ACC112 (cell line): ENCODE data around the gene NT5DC4.

Experiments
- H2AFZ ChIP-seq: fragments of 200-600 bp; sonication (generic); one replicate; pipeline ENCODE4 v1.6.0; 2017; ENCODE audit warnings: antibody characterized with exemption, low read length; ENCODE audit not compliant: unreplicated experiment
- H3K27ac ChIP-seq: fragments of 200-600 bp; sonication (generic); 2 replicates; pipeline ENCODE4 v1.5.1; 2014; ENCODE audit warnings: low read depth, mild to moderate bottlenecking, antibody characterized with exemption, low read length, moderate library complexity
- H3K27me3 ChIP-seq: fragments of 200-600 bp; sonication (generic); 2 replicates; pipeline ENCODE4 v1.6.1; 2014; ENCODE audit warnings: mild to moderate bottlenecking, antibody characterized with exemption, low read length, moderate library complexity, mixed read lengths; ENCODE audit not compliant: insufficient read depth
- H3K36me3 ChIP-seq: fragments of 200-600 bp; sonication (generic); 2 replicates; pipeline ENCODE4 v1.6.1; 2016; ENCODE audit warnings: mild to moderate bottlenecking, antibody characterized with exemption, low read length, moderate library complexity, mixed read lengths; ENCODE audit not compliant: insufficient read depth
- H3K4me1 ChIP-seq: fragments of 200-600 bp; sonication (generic); one replicate; pipeline ENCODE4 v1.6.1; 2016; ENCODE audit warnings: low read length, mixed read lengths; ENCODE audit not compliant: insufficient read depth, unreplicated experiment, control insufficient read depth
- H3K4me3 ChIP-seq: fragments of 200-600 bp; sonication (generic); 2 replicates; pipeline ENCODE4 v1.5.1; 2014; ENCODE audit warnings: mild to moderate bottlenecking, low read depth, low read length
- H3K79me2 ChIP-seq: fragments of 200-600 bp; sonication (generic); one replicate; pipeline ENCODE4 v1.6.0; 2016; ENCODE audit warnings: low read length; ENCODE audit not compliant: control insufficient read depth, unreplicated experiment, insufficient read depth

Gene NT5DC4

GRCh38 chr2:112686348-112687217 lies 34.2 kb upstream of the NT5DC4 start:
- Histone ChIP-seq H2AFZ (no peak overlapping the region), H3K36me3 (no peaks in the 10 kb centered on the region), H3K27me3 (no peaks in the 10 kb centered on the region), H3K4me1 (peaks cover 23% of the 10 kb centered on the region), H3K79me2 (no peaks in the 10 kb centered on the region), H3K4me3 (no peak overlapping the region), H3K27ac (no peak overlapping the region)

- Histone ChIP-seq H3K36me3 (no peaks in the 10 kb centered on the region), H3K4me3 (no peak overlapping the region), H3K27ac (no peak overlapping the region), H2AFZ (no peak overlapping the region), H3K4me1 (peaks cover 32% of the 10 kb centered on the region), H3K79me2 (no peaks in the 10 kb centered on the region), H3K27me3 (no peaks in the 10 kb centered on the region)
These were observed 33.3 kb upstream of the NT5DC4 start for GRCh38 chr2:112687522-112687921.

DNA sequence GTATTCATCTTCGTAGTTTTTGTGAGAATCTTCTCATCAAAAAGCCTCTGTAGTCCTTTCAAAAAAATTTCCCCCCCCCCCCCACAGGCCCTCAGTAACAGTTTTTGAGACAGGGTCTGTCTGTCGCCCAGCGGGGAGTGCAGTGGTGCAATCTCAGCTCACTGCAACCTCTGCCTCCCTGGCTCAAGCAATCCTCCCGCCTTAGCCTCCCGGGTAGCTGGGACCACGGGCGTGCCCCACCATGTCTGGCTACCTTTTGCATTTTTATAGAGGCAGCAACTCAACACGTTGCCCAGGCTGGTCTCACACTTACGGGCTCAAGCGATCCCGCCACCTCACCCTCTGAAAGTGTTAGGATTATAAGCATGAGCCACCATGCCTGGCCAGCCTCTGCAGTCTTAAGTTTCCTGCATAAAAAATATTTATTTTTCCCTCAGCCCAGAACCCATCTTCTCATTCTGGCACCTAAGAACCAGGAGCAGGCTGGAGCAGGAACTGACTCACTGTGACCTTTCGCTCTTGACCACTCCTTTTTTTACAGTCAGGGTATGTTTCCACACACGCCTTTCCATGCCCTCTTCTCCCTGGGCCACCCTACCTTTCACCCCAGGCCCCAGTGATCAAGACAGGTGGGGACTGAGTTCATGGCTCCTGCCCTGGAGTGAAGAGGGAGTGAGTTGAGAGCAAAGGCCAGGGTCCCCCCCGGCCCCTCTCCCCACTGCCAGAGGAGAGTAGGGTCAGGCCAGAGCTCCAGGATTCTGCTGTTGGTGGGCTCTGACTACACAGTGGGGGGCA lies 32.5 kb upstream of the NT5DC4 start:
- no peaks in the 10 kb centered on the region for H3K27me3 ChIP-seq
- H3K79me2 ChIP-seq, result no peaks in the 10 kb centered on the region
- peaks cover 40% of the 10 kb centered on the region for H3K4me1 ChIP-seq
- H3K36me3 ChIP-seq, result no peaks in the 10 kb centered on the region
- no peak overlapping the region for H2AFZ ChIP-seq
- no peak overlapping the region for H3K27ac ChIP-seq
- no peak overlapping the region for H3K4me3 ChIP-seq

DNA sequence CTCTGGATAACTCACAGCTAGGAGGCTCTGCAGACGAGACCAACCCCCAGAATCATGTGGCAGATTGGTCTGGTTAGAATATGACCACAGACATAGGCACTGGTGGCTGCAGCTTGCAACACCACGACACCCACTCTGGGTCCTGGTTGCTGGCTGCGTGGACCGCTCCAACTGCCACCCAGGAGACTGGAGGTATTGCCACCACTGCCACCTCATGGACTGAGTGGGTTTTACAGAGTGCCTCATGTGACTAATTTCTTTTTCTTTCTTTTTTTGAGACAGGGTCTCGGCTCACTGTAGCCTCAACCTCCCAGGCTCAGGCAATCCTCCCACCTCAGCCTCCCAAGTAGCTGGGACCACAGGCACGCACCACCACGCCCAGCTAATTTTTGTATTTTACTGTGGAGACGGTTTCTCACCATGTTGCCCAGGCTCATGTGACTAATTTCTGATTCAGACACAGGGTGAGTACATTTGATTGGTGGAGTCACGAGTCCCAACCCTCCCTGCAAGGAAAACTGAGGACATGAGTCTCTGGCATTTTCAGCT lies 29.9 kb upstream of the NT5DC4 start:
- peak overlapping the region; percentile 82 for H3K27ac ChIP-seq
- H3K27me3 ChIP-seq, result no peaks in the 10 kb centered on the region
- no peak overlapping the region for H3K4me3 ChIP-seq
- no peaks in the 10 kb centered on the region for H3K36me3 ChIP-seq
- no peaks in the 10 kb centered on the region for H3K79me2 ChIP-seq
- peaks cover 42% of the 10 kb centered on the region for H3K4me1 ChIP-seq
- peak overlapping the region; percentile 16 for H2AFZ ChIP-seq

- no peak overlapping the region for H2AFZ ChIP-seq
These were observed 28.9 kb upstream of the NT5DC4 start for GRCh38 chr2:112691881-112692281.

DNA sequence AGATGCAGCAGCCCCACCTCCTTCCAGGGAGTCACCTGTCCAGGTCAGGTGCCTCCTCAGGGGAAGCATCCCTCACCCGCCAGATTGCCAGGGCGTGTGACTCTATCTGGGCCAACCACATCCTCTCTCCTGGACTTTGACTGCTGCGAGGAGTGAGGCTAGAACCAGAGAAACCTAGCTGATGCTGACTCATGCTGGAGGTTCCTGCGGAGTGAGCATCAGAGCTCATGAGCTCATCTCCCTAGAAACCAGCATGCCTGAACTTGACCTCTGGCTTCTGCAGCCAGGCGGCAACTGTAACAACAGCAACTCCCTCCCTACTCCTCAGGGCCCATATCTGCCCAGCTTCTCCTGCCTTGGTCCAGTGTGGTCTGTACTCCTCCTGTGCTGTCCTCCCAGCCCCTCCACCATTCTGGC lies 28.3 kb upstream of the NT5DC4 start:
- peak overlapping the region; percentile 22; the same call in 1 of the 2 replicates for H3K4me3 ChIP-seq

More at GRCh38 chr2:112691881-112692281, 28.9 kb upstream of the NT5DC4 start:
- Histone ChIP-seq H3K4me3 (no peak overlapping the region), H3K4me1 (peaks cover 42% of the 10 kb centered on the region), H3K79me2 (no peaks in the 10 kb centered on the region), H3K36me3 (no peaks in the 10 kb centered on the region), H3K27ac (peak overlapping the region; percentile 82), H3K27me3 (no peaks in the 10 kb centered on the region)

DNA sequence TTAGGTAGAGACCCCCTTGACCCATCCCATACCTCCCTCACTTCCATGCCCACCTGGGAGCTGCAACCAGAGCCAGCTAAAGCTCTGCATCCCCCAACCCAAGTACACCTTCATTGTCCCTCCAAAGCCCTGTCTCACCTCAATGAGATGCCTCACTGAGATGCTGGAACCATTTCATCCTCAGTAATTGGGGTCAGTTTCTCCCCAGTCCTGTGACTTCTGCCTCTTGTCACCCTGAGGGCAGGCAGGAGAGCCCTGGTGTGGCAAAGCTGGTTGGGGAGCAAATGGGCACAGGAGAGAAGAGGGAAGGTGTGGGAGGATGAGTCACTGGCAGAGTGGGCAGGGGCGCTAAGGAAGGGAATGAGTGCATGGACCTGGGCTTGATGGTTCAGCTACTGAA lies 27.9 kb upstream of the NT5DC4 start:
- Histone ChIP-seq H3K79me2 (no peaks in the 10 kb centered on the region), H3K27ac (peak overlapping the region; percentile 82), H3K36me3 (no peaks in the 10 kb centered on the region), H3K4me1 (peaks cover 41% of the 10 kb centered on the region), H3K4me3 (peak overlapping the region; percentile 22; the same call in 1 of the 2 replicates), H2AFZ (no peak overlapping the region), H3K27me3 (no peaks in the 10 kb centered on the region)

More for the DNA sequence above, 28.3 kb upstream of the NT5DC4 start:
- H3K27ac ChIP-seq, result peak overlapping the region; percentile 82
- no peak overlapping the region for H2AFZ ChIP-seq
- no peaks in the 10 kb centered on the region for H3K36me3 ChIP-seq
- peaks cover 42% of the 10 kb centered on the region for H3K4me1 ChIP-seq
- H3K79me2 ChIP-seq, result no peaks in the 10 kb centered on the region
- H3K27me3 ChIP-seq, result no peaks in the 10 kb centered on the region

GRCh38 chr2:112693596-112693995 lies 27.2 kb upstream of the NT5DC4 start:
- no peaks in the 10 kb centered on the region for H3K27me3 ChIP-seq
- H3K79me2 ChIP-seq, result no peaks in the 10 kb centered on the region
- no peaks in the 10 kb centered on the region for H3K36me3 ChIP-seq
- H2AFZ ChIP-seq, result no peak overlapping the region
- no peak overlapping the region for H3K27ac ChIP-seq
- no peak overlapping the region for H3K4me3 ChIP-seq
- peaks cover 34% of the 10 kb centered on the region for H3K4me1 ChIP-seq

GRCh38 chr2:112694182-112694581 lies 26.6 kb upstream of the NT5DC4 start:
- H2AFZ ChIP-seq, result no peak overlapping the region
- no peaks in the 10 kb centered on the region for H3K79me2 ChIP-seq
- H3K4me3 ChIP-seq, result no peak overlapping the region
- no peak overlapping the region for H3K27ac ChIP-seq
- no peaks in the 10 kb centered on the region for H3K36me3 ChIP-seq
- no peaks in the 10 kb centered on the region for H3K27me3 ChIP-seq
- H3K4me1 ChIP-seq, result peaks cover 29% of the 10 kb centered on the region

GRCh38 chr2:112698834-112699515 lies 21.8 kb upstream of the NT5DC4 start:
- no peaks in the 10 kb centered on the region for H3K4me1 ChIP-seq
- no peaks in the 10 kb centered on the region for H3K27me3 ChIP-seq
- no peaks in the 10 kb centered on the region for H3K79me2 ChIP-seq
- H3K27ac ChIP-seq, result no peak overlapping the region
- H2AFZ ChIP-seq, result no peak overlapping the region
- no peaks in the 10 kb centered on the region for H3K36me3 ChIP-seq
- no peak overlapping the region for H3K4me3 ChIP-seq
